NB4 (cell line): ENCODE results near the gene SGMS1.

Experiments
- CTCF ChIP-seq: IDR thresholded peaks from one replicate; pipeline ENCODE4 v1.5.1; 2012; ENCODE audit warnings: low read depth, low read length
- POLR2A ChIP-seq: IDR thresholded peaks from 2 replicates; pipeline ENCODE4 v1.6.1; 2011; ENCODE audit warnings: mild to moderate bottlenecking; ENCODE audit not compliant: insufficient read length; ENCODE audit errors: extremely low read depth

GRCh38 chr10:50358411-50358810 lies 265.3 kb downstream of the SGMS1 start:
- TF ChIP-seq CTCF (no peak), POLR2A (no peak)
